OCI-LY3 (cell line): Measurements from ENCODE around the gene TUNAR.

Source experiments
- CTCF ChIP-seq: fragments of 200-600, 300-600 bp; sonication (generic); IDR thresholded peaks from 2 replicates; pipeline ENCODE4 v1.5.1; 2014; ENCODE audit warnings: antibody characterized with exemption, low read length, low read depth
- EZH2phosphoT487 ChIP-seq: fragments of 200-600 bp; shearing (Covaris generic); IDR thresholded peaks from 2 replicates; pipeline ENCODE4 v1.6.1; 2018; ENCODE audit warnings: antibody characterized with exemption, mixed run types, low read depth

GRCh38 chr14:95956601-95957460, 80.2 kb downstream of the TUNAR start:
- TF ChIP-seq CTCF (no peak), EZH2phosphoT487 (no peak)
